ENCODE data around the gene FLT3LG.

Gene FLT3LG

GRCh38 chr19:49473868-49474541 is at the start of gene FLT3LG:
TSS of gene FLT3LG (plus strand) at chr19:49474215. CDS start at chr19:49474640, 425 bp downstream.
- DNase-seq = peak; percentile 88

GRCh38 chr19:49425178-49425577 is 48.8 kb upstream of the FLT3LG start, which contains the start of gene GFY:
TSS of gene GFY (plus strand) at chr19:49425388. CDS start at chr19:49426431, 1,043 bp downstream.
- no peak for DNase-seq

GRCh38 chr19:49425922-49426592 is 48.0 kb upstream of the FLT3LG start:
- peak; percentile 36 for DNase-seq

- DNase-seq = no peak
Observed at GRCh38 chr19:49427339-49427738, 46.7 kb upstream of the FLT3LG start.

- no peak for DNase-seq
Observed at GRCh38 chr19:49427855-49428546, 46.0 kb upstream of the FLT3LG start.

GRCh38 chr19:49428547-49429451 is 45.2 kb upstream of the FLT3LG start:
- no peak for DNase-seq

GRCh38 chr19:49430172-49430677 is 43.8 kb upstream of the FLT3LG start:
- DNase-seq = no peak

GRCh38 chr19:49430678-49431329 is 43.2 kb upstream of the FLT3LG start:
- DNase-seq = peak; percentile 34

GRCh38 chr19:49431330-49431749 is 42.7 kb upstream of the FLT3LG start:
- DNase-seq = peak; percentile 33

- DNase-seq = peak; percentile 30
Observed at GRCh38 chr19:49432141-49433073, 41.6 kb upstream of the FLT3LG start.

GRCh38 chr19:49433240-49433901 is 40.6 kb upstream of the FLT3LG start:
- no peak for DNase-seq

- no peak for DNase-seq
Observed at GRCh38 chr19:49434907-49435583, 39.0 kb upstream of the FLT3LG start.

GRCh38 chr19:49435670-49436069 is 38.3 kb upstream of the FLT3LG start:
- no peak for DNase-seq

- peak; percentile 64 for DNase-seq
Observed at GRCh38 chr19:49436381-49437017, 37.5 kb upstream of the FLT3LG start.

- no peak for DNase-seq
Observed at GRCh38 chr19:49437231-49437630, 36.8 kb upstream of the FLT3LG start.

- no peak for DNase-seq
Observed at GRCh38 chr19:49438261-49438660, 35.8 kb upstream of the FLT3LG start.

GRCh38 chr19:49439836-49440235 is 34.2 kb upstream of the FLT3LG start:
- DNase-seq = no peak

GRCh38 chr19:49440439-49441209 is 33.4 kb upstream of the FLT3LG start:
- no peak for DNase-seq
